IMR-90 (cell line): ENCODE results near the gene NPR3. TPM values are rescaled to one million over a fixed set of nuclear protein-coding genes. Genes with fewer than 3 reads are reported as not detected.

Source experiments
- ATAC-seq: fragments of 200-7000 bp; cut with Tn5 transposase; 2 replicates; pipeline ENCODE4 v1.9.1; 2020; ENCODE audit warnings: low read depth, mild to moderate bottlenecking, moderate library complexity
- BruUV-seq: library from RNA; stranded (reverse); fragments of 400-500 nt; replicated peaks from 2 replicates; lab custom pipeline; 2021; lab: Mats Ljungman, UMichigan
- CTCF ChIA-PET: fragments of 300-600 bp; formaldehyde crosslinking; extraction: SDS; loops from one replicate; lab custom pipeline; 2021; ENCODE audit warnings: antibody characterized with exemption; lab: Yijun Ruan, JAX
- POLR2A ChIA-PET: fragments of 300-600 bp; sonication (Branson Sonifier 250); formaldehyde crosslinking; loops from one replicate; lab custom pipeline; 2022; ENCODE audit warnings: antibody characterized with exemption; ENCODE audit not compliant: unreplicated experiment; lab: Charles Lee
- DNase-seq: peaks from one replicate; pipeline ENCODE4 v3.0.0; 2013
- H2AFZ ChIP-seq: replicated peaks from 2 replicates; pipeline ENCODE3; 2013; ENCODE audit warnings: low read length, mild to moderate bottlenecking; ENCODE audit not compliant: poor library complexity
- H2AK5ac ChIP-seq: 2 replicates; pipeline ENCODE4 v1.6.1; 2013; ENCODE audit warnings: low read depth, low read length, inconsistent platforms
- H2AK9ac ChIP-seq: replicated peaks from 2 replicates; pipeline ENCODE3; 2013; ENCODE audit warnings: mild to moderate bottlenecking, low read depth, low read length, moderate library complexity; ENCODE audit not compliant: poor library complexity
- H2BK120ac ChIP-seq: 2 replicates; pipeline ENCODE4 v1.6.1; 2013; ENCODE audit warnings: low read depth, low read length, inconsistent platforms
- H2BK15ac ChIP-seq: 3 replicates; pipeline ENCODE4 v1.6.1; 2013; ENCODE audit warnings: low read depth, low read length, inconsistent platforms
- H2BK20ac ChIP-seq: 2 replicates; pipeline ENCODE4 v1.6.1; 2013; ENCODE audit warnings: low read depth, mild to moderate bottlenecking, inconsistent platforms, low read length, moderate library complexity
- H2BK5ac ChIP-seq: 2 replicates; pipeline ENCODE4 v1.6.1; 2013; ENCODE audit warnings: mild to moderate bottlenecking, low read depth, low read length, inconsistent platforms; ENCODE audit not compliant: poor library complexity, severe bottlenecking
- H3K14ac ChIP-seq: replicated peaks from 2 replicates; pipeline ENCODE4 v1.6.1; 2013; ENCODE audit warnings: low read depth, low read length, inconsistent platforms
- H3K18ac ChIP-seq: 2 replicates; pipeline ENCODE4 v1.6.1; 2013; ENCODE audit warnings: low read depth, low read length, control low read depth
- H3K23ac ChIP-seq: 2 replicates; pipeline ENCODE4 v1.6.1; 2013; ENCODE audit warnings: low read depth, low read length, inconsistent platforms
- H3K27ac ChIP-seq: 2 replicates; pipeline ENCODE4 v1.5.1; 2013; ENCODE audit warnings: mild to moderate bottlenecking, control low read depth, low read length; ENCODE audit not compliant: insufficient read depth
- H3K27me3 ChIP-seq: 2 replicates; pipeline ENCODE4 v1.6.1; 2013; ENCODE audit warnings: low read length; ENCODE audit not compliant: control insufficient read depth, insufficient read depth
- H3K36me3 ChIP-seq: 2 replicates; pipeline ENCODE4 v1.6.1; 2013; ENCODE audit warnings: low read length, mixed read lengths; ENCODE audit not compliant: control insufficient read depth, insufficient read depth
- H3K4ac ChIP-seq: 2 replicates; pipeline ENCODE4 v1.6.1; 2013; ENCODE audit warnings: low read depth, low read length, inconsistent platforms
- H3K4me1 ChIP-seq: 2 replicates; pipeline ENCODE4 v1.6.1; 2013; ENCODE audit warnings: low read length, mixed read lengths; ENCODE audit not compliant: control insufficient read depth, insufficient read depth
- H3K4me2 ChIP-seq: 2 replicates; pipeline ENCODE4 v1.6.1; 2013; ENCODE audit warnings: low read depth, mild to moderate bottlenecking, control low read depth, low read length, moderate library complexity
- H3K4me3 ChIP-seq: 2 replicates; pipeline ENCODE4 v1.5.1; 2013; ENCODE audit warnings: low read depth, mild to moderate bottlenecking, control low read depth, low read length, moderate library complexity; ENCODE audit not compliant: insufficient read depth
- H3K56ac ChIP-seq: 2 replicates; pipeline ENCODE4 v1.6.1; 2013; ENCODE audit warnings: low read length, inconsistent platforms; ENCODE audit not compliant: insufficient read depth; ENCODE audit errors: extremely low read depth
- H3K79me1 ChIP-seq, 2 experiments: 2 replicates each; pipeline ENCODE4 v1.6.1; 2013; ENCODE audit warnings: low read length in 2 of 2, inconsistent platforms in 1 of 2, low read depth in 1 of 2
- H3K9ac ChIP-seq: 2 replicates; pipeline ENCODE4 v1.6.1; 2013; ENCODE audit warnings: low read depth, low read length, control low read depth
- H3K9me1 ChIP-seq: 2 replicates; pipeline ENCODE4 v1.6.1; 2013; ENCODE audit warnings: low read length, inconsistent platforms; ENCODE audit not compliant: insufficient read depth
- H3K9me3 ChIP-seq: 2 replicates; pipeline ENCODE4 v1.6.1; 2013; ENCODE audit warnings: low read length; ENCODE audit not compliant: control insufficient read depth, insufficient read depth
- H4K20me1 ChIP-seq: 2 replicates; pipeline ENCODE4 v1.6.1; 2013; ENCODE audit warnings: low read length, inconsistent platforms; ENCODE audit not compliant: insufficient read depth
- H4K5ac ChIP-seq: 2 replicates; pipeline ENCODE4 v1.6.1; 2013; ENCODE audit warnings: mild to moderate bottlenecking, low read depth, low read length, control low read depth
- H4K8ac ChIP-seq, 2 experiments: 2 replicates each; pipeline ENCODE4 v1.6.1; 2013; ENCODE audit warnings: low read depth in 2 of 2, low read length in 2 of 2, control low read depth in 1 of 2, inconsistent platforms in 1 of 2
- H4K91ac ChIP-seq: 2 replicates; pipeline ENCODE4 v1.6.1; 2013; ENCODE audit warnings: low read depth, low read length, inconsistent platforms; ENCODE audit not compliant: insufficient read depth
- CEBPB ChIP-seq: IDR thresholded peaks from 2 replicates; pipeline ENCODE4 v1.6.1; 2012; ENCODE audit warnings: low read depth, low read length, improper control_type of control experiment
- POLR2A ChIP-seq: IDR thresholded peaks from 2 replicates; pipeline ENCODE4 v1.6.1; 2012; ENCODE audit warnings: mild to moderate bottlenecking, low read depth, low read length
- WGBS, 2 experiments: methylation state at CpG; one replicate each; pipeline versions ENCODE4 v1.1.5 to v1.1.7; 2013; ENCODE audit warnings: missing lambda C conversion rate in 2 of 2; ENCODE audit not compliant: insufficient read length in 1 of 2; ENCODE audit errors: extremely low coverage in 2 of 2; 5-methylcytosine and 5-hydroxymethylcytosine counted together
- dilution Hi-C: fragments of 300-500 bp; cut with HindIII; formaldehyde crosslinking; loops from one replicate; pipeline ENCODE4 v1.14.3; 2018; ENCODE audit warnings: low sequenced_read_pairs; ENCODE audit not compliant: unreplicated experiment
- in situ Hi-C: fragments of 300-500 bp; cut with MboI; formaldehyde crosslinking; loops from 3 replicates; pipeline ENCODE4 v1.14.3; 2019; ENCODE audit warnings: low sequenced_read_pairs, inconsistent platforms, mixed read lengths
- intact Hi-C: fragments of 100-400 bp; cut with micrococcal nuclease; formaldehyde crosslinking; loops from 2 replicates; pipeline ENCODE4 v1.10.0; 2022
- polyA plus RNA-seq, 3 experiments: library from polyadenylated mRNA; depleted of rRNA; stranded (reverse); fragments of >200 nt; gene quantifications; 2 replicates each; pipeline ENCODE4 v1.2.3, GENCODE V29; 2012; ENCODE audit warnings: low replicate concordance in 1 of 3
- total RNA-seq: library from RNA; depleted of rRNA; stranded (reverse); fragments of >200 nt; gene quantifications from 2 replicates; pipeline ENCODE4 v1.2.3, GENCODE V29; 2012

Gene NPR3
- total and polyA plus RNA-seq, 2 of the 4 experiments (the other 2 are of a cell fraction), result 24.6 to 88.2 TPM

DNA sequence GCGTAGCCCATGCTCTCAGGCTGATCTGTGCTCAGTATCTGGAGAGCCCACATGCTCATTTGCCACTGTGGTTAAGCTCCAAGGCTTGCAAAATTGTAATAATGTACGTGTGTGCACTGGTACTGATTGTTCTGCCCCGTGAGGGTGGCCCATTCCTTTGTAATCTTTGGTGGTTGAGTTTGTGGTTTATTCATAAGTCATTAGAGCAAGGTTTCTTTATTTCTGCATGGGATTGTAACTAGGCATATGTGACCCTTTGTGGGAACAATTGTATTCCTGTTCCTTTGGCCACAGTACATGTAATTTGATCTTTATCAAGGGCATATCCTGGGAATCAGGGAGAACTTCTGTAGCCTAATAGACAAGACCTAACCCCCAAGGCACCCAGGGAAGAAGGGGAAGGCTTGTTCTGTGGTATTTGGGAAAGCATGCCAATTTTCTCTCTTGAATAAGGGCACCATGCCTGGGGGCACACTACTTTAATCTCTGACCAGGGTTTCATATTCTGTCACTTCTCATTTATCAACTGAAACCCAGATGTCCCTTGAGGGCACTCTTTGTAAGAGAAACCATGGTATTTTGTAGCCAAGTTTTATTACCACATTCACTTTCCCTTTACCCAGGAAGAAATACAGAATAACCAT lies 74.6 kb downstream of the NPR3 start:
- TF ChIP-seq CEBPB (no peak), POLR2A (no peak)
- no peak overlapping the region for H3K4me2 ChIP-seq
- H4K20me1 ChIP-seq, result no peaks in the 10 kb centered on the region
- no peaks in the 10 kb centered on the region for H3K9me3 ChIP-seq
- no peak overlapping the region for H3K56ac ChIP-seq
- dilution Hi-C loops, result no loop called here
- H2BK120ac ChIP-seq, result no peak overlapping the region
- ATAC-seq (no peak), DNase-seq (no peak)
- CTCF ChIA-PET, result interaction anchor here (1.0 kb wide), 1 partner anchor 11 kb away, joined by 3 read pairs; no protein-coding TSS in a partner anchor
- in situ Hi-C loops, result no loop called here
- no TSS peak for BruUV-seq
- H2AK9ac ChIP-seq, result no peak overlapping the region
- H3K4me3 ChIP-seq, result no peak overlapping the region
- no peak overlapping the region for H2BK20ac ChIP-seq
- H3K4ac ChIP-seq, result no peak overlapping the region
- H2AFZ ChIP-seq, result no peak overlapping the region
- no peak overlapping the region for H3K9ac ChIP-seq
- H2BK5ac ChIP-seq, result no peak overlapping the region
- no peaks in the 10 kb centered on the region for H3K79me1 ChIP-seq
- H4K5ac ChIP-seq, result no peak overlapping the region
- H2BK15ac ChIP-seq, result no peak overlapping the region
- no peak overlapping the region for H3K23ac ChIP-seq
- no peak overlapping the region for H3K18ac ChIP-seq
- H3K27me3 ChIP-seq, result no peaks in the 10 kb centered on the region
- no peak overlapping the region for H3K14ac ChIP-seq
- no peak overlapping the region for H4K8ac ChIP-seq
- no peak overlapping the region for H2AK5ac ChIP-seq
- peaks cover 6% of the 10 kb centered on the region for H3K9me1 ChIP-seq
- no CpG with 5 or more reads among the region's 3 CpGs for WGBS, 2 experiments
- no peak overlapping the region for H3K27ac ChIP-seq
- no peak overlapping the region for H4K91ac ChIP-seq
- POLR2A ChIA-PET, result no interaction called here
- intact Hi-C loops, result loop anchor here (10.0 kb wide), 1 partner anchor 129 kb away; no protein-coding TSS in a partner anchor
- peaks cover 31% of the 10 kb centered on the region for H3K36me3 ChIP-seq
- peaks cover 8% of the 10 kb centered on the region for H3K4me1 ChIP-seq
